Cardiac fibroblast (primary cell): Measurements from ENCODE around the gene REPIN1.

Source experiments
- DNase-seq, 2 donors: peaks; one replicate each; pipeline versions ENCODE4 v3.0.0 to v3.0.0-alpha.2; 2010; ENCODE audit warnings: low read depth in 2 of 2
- H3K4me3 ChIP-seq, 2 donors: replicated peaks in 1 of 2; 1 replicate in 1 of 2; 2 replicates in 1 of 2; pipeline ENCODE4 v1.5.1; 2011; ENCODE audit warnings: low read depth in 2 of 2, low read length in 2 of 2, mild to moderate bottlenecking in 2 of 2, moderate library complexity in 1 of 2
- TF ChIP-seq, protein P1 (sequence below): IDR thresholded peaks from one replicate; pipeline ENCODE4 v1.5.1; 2011; ENCODE audit warnings: low read depth, mild to moderate bottlenecking, low read length, inconsistent platforms

REPIN1 gene

DNA sequence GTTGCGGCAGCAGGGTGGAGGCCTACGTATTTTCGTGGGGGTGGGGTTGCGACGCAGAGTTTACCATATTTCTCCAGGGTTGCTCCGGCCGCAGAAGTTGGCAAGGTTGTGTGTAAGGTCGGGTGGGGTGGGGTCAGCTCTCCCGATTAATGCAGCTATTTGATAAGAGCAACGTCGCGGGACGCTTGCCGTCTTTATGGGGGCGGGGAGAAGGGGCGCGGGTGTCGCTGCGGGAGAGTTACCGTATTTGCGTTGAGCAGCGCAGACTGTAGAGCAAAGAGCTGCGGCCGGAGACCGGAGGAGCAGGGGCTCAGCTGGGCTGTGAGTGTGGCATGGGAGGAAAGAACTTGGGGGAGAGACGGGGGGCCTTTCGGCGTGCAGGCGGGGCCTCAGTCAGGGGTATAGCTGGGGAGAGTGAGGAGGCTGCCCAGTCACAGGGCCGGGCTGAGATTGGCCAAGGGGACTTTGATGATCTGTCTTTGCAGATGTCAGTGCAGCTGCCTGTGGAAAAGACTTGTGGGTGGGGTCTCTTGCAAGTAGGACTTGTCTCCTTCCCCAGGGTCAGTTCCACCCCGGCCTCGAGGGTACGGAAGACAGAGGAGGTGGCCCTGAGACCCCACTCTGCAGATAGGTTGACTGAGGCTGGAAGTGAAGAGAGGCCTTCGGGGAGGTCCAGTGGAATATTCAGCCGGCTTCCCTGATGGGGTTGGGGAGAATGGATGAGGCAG is 37.1 kb downstream of the REPIN1 start:
- peak in 1 of 2 donors; percentile 50 for DNase-seq
- peak overlapping the region; percentile 63 to 66 for H3K4me3 ChIP-seq
- TF ChIP-seq, protein P1, sequence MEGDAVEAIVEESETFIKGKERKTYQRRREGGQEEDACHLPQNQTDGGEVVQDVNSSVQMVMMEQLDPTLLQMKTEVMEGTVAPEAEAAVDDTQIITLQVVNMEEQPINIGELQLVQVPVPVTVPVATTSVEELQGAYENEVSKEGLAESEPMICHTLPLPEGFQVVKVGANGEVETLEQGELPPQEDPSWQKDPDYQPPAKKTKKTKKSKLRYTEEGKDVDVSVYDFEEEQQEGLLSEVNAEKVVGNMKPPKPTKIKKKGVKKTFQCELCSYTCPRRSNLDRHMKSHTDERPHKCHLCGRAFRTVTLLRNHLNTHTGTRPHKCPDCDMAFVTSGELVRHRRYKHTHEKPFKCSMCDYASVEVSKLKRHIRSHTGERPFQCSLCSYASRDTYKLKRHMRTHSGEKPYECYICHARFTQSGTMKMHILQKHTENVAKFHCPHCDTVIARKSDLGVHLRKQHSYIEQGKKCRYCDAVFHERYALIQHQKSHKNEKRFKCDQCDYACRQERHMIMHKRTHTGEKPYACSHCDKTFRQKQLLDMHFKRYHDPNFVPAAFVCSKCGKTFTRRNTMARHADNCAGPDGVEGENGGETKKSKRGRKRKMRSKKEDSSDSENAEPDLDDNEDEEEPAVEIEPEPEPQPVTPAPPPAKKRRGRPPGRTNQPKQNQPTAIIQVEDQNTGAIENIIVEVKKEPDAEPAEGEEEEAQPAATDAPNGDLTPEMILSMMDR = no peak

DNA sequence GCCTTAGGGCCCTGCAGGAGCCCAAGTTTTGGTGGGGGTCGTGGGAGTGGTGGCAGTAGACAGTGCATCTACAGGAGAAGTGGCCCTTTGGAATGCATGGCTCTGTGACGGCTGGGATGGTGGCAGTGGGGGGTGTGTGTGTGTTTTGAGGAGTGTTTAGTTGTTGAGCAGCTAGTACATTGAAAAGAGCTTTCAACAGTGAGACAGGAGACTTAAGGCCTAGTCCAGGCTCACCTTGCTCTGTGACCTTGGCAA is 37.6 kb downstream of the REPIN1 start:
- TF ChIP-seq, protein P1 = no peak
- H3K4me3 ChIP-seq = peak overlapping the region; percentile 63 to 66

DNA sequence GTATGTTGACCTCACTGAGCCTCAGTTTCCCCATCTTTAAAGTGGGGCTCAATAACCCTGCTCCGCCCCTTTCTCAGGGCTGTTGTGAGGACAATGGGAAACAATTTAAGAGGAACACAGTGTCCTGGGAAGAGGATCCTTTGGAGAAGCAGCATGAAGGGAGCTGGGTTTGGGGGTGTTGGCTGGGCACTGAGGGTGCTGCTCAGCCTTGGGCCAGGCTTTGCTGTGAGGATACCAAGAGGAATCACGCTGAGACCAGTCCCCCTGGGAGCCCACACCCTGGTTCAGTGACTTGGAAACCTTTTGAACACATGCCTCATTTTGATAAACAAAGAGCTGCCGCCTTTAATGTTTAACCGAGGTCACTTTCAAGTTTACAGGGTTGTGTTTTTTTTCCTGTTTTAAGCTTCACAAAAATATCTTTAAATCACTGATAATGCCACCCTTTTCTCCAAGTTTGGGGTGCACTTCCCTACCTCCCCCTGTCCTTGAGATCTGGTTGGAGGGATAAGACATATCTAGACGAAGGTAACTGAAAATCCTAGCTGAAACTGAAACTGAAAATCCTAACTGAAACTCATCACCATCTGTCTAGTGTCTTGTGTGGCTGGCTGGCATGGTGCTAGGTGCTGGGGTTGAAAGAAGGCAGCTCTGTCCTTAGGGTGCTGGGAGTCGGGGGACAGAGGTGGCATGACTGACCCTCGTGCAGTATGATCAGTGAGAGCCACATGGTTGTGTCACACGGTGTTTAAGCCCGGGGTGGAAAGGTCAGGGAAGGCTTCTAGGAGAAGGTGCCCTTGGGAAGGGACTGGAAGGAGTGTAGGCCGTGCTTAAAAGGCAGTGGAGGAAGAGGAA is 38.2 kb downstream of the REPIN1 start:
- H3K4me3 ChIP-seq = no peak overlapping the region
- DNase-seq = no peak
- TF ChIP-seq, protein P1 = no peak

More for the DNA sequence above, 37.6 kb downstream of the REPIN1 start:
- no peak for DNase-seq

DNA sequence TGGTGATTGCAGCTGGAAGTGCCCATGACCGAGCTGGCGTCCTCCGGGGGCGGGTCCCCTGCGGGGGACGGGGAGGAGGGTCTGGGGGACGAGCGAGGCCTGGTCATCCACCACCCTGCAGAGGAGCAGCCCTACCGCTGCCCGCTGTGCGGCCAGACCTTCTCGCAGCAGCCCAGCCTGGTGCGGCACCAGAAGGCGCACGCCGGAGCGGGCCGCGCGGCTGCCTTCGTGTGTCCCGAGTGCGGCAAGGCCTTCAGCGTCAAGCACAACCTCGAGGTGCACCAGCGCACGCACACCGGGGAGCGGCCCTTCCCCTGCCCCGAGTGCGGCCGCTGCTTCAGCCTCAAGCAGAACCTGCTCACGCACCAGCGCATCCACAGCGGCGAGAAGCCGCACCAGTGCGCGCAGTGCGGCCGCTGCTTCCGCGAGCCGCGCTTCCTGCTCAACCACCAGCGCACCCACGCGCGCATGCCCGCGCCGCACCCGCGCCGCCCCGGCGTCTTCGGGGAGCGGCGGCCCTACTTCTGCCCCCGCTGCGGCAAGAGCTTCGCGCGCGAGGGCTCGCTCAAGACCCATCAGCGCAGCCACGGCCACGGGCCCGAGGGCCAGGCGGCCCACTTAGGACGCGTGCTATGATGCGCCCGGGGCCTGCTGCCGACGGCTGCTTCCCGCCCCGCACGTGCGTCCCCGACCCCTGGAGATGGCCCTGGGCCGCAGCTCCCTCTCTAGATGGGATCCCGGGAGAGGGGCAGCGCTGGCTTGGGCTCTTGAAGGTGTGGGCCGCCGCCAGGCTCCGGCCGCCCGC is 39.2 kb downstream of the REPIN1 start:
- TF ChIP-seq, protein P1 = no peak
- DNase-seq = no peak
- H3K4me3 ChIP-seq = no peak overlapping the region

DNA sequence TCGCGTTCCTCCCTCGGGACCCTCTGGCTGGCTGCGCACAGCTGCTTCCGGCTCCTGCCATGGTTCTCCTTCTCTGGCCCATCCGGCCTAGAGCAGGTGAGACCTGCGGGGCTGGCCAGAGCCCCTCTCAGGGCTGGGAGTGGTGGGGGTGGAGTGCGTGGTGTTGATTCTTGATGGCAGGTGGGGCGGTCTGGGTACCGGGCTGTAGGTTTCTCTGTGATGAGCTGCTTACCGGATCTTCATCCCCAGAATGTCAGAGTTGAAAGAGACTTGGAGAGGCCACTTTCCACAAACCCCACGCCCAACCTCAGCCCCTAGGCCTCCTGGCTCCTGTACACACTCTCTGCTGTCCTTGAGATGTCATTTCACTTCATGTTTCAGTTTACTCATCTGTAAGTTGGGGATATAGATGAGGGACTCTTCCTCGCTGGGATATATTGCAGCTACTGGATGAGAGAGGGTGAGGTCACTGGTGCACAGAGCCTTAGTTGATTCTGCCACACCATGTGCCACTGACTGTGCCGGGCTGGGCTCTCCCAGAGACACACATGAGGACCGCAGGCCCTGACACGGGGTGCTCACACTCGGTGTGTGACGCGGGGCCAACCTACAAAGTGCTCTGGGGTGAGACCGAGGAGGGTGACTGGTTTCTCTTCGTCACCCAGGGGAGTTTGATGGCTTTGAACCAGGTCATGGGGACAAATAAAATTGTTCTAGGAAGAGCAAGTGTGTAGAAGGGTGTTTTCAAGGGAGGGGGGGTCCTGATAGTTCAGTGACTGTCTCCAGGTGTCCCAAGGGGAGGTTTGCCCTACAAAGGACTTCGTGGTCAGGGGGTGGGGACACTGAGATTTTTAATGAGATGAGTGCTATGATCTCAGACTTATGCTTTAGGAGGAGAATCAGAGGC is 40.0 kb downstream of the REPIN1 start:
- TF ChIP-seq, protein P1 = no peak
- H3K4me3 ChIP-seq = no peak overlapping the region
- DNase-seq = no peak
